SKM-1 (cell line): Measurements from ENCODE around the gene GNAO1.

Source experiments
- DNase-seq: peaks from one replicate; lab custom pipeline; 2025; ENCODE audit not compliant: unreplicated experiment; lab: John Stamatoyannopoulos, UW

GNAO1 gene

DNA sequence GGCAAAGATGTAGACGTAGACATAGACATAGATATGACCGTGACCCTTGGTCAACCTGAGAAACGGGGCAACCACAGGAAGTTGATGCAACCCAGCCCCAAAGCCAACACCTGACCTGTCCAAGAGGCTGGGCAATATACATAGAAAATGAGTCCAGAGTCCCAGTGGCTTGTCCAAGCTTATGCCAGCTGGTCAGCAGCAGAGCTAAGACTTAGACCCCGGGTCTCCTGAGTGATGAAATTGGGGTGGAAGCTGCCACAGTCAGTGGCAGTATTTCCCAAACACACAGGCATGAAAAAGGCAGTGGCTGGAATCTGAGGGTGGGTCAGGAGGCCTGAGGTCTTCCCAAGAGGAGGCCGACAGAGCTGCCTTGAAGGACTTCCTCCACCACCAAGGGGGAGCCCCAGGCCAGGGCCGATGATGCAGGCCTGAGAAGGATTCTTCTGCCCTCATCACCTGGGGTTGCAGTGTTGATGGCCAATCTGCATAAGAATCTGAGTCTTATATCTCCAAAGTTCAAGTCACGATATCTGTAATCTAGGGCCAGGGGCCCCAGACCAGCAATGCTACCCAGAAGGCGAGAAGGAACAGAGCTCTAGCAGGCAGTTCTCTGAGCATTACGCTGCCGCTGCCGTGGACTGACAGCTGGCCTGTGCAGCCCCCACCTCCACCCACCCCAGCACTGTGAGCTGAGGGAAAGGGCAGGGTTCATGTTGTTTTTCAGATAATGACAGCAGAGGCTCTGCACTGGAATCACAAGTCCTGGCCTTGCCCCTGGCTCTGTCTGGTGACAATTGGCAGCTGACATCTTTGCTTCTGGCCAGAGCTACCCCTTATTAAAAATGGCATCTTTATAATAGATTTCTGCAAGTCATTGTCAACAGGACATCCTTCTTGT, 72.7 kb downstream of the GNAO1 start:
- DNase-seq = no peak

GRCh38 chr16:56264609-56264972, 73.3 kb downstream of the GNAO1 start:
- no peak for DNase-seq

GRCh38 chr16:56265184-56265583, 73.9 kb downstream of the GNAO1 start:
- no peak for DNase-seq

DNA sequence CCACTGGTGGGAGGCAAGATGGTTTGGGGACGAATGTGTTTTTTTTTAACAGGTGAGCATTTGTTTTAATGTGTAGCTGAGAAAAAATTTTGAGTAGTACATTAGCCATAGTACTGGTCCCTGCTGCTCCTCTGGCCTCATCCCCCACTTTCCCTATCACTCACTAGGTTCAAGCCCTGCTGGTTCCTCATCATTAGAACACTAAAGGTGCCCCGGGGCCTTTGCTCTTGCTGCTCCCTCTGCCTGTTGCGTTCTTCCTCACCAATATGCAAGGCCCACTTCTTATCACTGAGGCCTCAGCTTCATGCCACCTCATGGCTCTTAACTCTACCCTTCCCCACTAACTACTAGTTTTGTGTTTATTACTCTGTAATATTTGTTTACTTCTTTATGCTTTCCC, 74.5 kb downstream of the GNAO1 start:
- DNase-seq = no peak

DNA sequence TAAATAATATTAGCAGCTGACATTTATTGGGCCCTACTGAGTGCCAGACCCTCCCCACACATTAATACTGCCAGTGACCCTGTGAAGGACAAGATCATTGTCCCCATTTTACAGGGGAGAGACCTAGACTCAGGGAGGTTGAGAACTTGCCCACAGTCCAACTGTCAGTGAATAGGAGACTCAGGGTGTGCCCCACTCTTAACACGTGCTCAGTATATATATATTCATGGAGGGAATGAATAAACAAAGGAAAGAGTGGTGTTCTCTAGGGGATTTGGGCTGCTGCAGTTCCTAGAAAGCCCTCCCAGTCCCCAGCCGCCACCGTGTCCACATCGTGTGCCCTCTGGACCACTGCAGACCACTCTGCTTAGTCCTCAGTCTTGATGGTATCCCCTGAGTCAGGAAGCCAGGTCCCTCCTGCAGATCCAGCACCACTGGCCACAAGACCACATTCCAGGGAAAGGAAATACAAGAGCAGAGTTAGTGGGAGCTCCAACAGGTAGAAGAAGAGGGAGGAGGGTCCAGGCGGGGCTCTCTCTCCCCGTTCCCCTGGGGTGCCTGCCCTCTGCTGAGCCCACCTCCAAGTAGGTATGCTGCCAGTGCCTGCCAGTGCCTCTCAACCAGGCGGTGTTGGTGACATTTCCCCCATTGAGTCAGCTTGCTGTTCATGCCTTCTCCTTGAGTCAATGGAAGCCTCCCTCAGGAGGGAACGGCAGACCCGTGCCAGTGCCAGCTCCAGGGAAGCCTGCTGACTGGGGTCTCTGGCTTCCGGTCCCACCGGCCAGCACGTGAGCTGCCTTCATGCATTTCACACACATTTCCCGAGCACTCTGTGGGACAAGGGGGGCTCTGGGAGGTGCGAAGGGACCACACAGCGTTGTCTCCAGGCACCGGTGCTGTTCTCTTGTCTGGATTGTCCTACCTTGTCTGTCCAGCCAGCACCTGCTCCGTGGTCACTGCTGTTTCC, 75.6 kb downstream of the GNAO1 start:
- DNase-seq = no peak

DNA sequence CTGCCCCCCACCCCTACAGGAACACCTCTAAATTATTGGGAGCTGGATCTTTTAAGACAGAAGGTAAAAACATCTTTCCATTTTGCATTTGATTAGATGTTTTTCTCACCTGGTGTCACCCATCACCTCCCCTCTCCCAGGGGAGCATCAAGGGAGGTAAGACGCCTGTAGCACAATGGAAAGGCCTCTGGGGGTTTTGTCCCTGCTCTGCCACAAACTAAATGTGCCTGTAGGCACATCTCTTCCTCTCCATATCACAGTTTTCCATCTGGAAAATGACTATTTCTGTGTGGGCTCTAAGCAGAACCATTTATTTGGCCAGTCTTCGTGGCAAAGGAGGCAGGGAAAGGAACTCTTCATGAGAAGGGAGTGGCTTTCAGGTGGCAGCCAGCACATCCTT, 76.6 kb downstream of the GNAO1 start:
- no peak for DNase-seq

DNA sequence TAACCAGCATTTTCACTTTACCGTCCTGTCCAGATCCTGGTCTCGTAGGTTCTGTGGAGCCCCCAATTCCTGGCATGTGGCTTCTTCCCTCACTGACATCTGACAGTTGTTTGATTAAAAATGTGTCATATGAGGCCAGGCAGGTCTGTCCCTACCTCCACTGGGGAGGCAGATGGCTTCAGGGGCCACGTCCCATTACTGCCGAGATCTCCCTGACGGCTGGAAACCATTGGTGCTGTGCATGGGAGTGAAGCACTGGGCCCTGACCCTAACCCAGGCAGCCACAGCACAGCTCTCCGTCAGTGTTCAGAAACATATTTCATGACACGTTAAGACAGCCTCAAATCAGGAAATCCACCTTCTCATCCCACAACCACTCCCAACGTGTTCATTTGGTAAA, 77.5 kb downstream of the GNAO1 start:
- DNase-seq = no peak

- no peak for DNase-seq
These were observed 78.0 kb downstream of the GNAO1 start for GRCh38 chr16:56269281-56269680.

DNA sequence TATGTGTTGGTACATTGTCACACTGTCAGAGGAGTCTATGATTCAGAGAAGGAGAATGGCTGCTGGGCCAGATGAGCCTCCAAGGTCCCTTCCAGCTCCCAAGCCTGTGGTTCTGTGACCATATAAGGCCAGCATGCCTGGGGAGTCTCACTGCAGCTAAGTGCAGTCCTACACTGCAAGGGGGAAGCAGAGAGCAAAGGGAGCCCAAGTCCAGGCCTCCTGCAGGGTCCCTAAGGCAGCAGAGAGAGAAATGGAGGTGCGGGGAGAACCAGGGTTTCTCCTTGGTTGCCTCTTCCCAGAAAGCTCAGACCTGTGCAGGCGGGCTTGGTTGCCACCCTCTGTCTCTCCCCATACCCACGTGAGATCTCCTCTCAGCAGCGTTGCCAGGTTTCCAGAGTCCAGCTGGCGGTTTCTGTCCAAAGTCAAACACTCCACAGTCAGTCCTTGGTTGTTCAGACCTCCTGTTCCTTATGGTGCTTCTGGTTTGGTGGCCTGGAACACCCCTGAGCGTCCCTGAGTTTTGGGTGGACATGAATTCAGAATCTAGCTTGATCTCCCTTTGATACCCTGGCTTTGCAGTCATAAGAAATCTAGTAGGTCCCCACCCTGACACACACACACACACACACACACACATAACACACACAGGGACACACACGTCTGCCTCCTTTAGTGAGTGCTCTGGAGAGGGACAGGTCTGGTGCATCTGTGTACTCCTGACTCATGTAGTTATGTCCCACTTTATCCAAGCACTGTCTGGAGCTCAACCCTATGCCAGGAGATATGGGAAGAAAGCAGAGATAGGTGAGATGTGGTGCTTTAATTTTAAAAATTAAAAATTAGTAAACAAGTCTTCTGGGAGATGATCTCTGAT, 78.8 kb downstream of the GNAO1 start:
- no peak for DNase-seq

DNA sequence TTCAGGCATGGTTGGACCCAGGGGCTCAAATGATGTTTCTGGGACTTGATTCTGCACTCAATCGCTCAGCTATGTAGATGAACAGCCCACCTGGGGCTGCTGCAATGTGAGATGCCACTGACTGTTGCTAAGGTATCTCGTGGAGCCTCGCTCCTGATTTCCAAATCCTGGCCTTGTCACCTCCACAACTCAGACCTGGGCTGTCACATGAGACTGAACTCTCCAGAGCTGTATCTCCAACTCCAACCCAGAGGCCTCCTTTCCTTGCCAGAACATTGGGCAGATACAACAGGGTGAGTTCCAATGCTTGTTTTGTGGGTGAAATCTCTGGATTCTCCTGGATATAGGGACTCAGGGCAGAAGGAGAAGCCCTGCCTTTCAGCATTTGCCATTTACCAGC, 79.5 kb downstream of the GNAO1 start:
- no peak for DNase-seq

GRCh38 chr16:56272583-56272894, 81.2 kb downstream of the GNAO1 start:
- no peak for DNase-seq

GRCh38 chr16:56273615-56274014, 82.3 kb downstream of the GNAO1 start:
- no peak for DNase-seq

DNA sequence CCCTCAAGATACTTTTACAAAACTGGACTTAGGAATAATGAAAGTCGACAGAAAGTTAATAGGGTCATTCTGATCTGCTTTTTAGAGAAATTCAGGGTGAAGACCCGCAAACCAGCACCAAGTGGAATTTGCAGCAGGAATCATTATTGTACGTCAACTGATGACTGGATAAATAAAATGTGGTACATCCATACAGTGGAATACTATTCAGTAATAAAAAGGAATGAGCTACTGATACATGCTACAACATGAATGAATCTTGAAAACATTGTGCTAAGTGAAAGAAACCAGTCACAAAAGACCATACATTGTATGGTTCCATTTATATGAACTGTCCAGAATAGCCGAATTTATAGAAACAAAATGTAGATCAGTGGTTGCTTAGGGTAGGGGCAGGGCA, 83.1 kb downstream of the GNAO1 start:
- DNase-seq = no peak

GRCh38 chr16:56275076-56275475, 83.8 kb downstream of the GNAO1 start:
- no peak for DNase-seq

DNA sequence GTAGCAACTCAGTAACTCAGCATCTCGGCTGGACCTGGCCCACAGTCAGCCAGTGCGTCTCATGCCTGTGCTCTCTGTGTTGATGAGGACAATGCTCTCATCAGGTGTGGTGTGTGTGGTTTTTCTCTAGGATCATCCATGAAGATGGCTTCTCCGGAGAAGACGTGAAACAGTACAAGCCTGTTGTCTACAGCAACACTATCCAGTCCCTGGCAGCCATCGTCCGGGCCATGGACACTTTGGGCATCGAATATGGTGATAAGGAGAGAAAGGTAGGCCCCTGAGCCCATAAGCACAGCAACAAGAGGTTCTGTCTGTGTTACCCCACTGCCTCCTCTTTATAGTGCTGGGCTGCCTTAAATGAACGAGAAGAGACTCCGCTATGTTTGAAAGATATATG, 84.5 kb downstream of the GNAO1 start:
- DNase-seq = no peak

GRCh38 chr16:56277075-56277474, 85.8 kb downstream of the GNAO1 start:
- no peak for DNase-seq

DNA sequence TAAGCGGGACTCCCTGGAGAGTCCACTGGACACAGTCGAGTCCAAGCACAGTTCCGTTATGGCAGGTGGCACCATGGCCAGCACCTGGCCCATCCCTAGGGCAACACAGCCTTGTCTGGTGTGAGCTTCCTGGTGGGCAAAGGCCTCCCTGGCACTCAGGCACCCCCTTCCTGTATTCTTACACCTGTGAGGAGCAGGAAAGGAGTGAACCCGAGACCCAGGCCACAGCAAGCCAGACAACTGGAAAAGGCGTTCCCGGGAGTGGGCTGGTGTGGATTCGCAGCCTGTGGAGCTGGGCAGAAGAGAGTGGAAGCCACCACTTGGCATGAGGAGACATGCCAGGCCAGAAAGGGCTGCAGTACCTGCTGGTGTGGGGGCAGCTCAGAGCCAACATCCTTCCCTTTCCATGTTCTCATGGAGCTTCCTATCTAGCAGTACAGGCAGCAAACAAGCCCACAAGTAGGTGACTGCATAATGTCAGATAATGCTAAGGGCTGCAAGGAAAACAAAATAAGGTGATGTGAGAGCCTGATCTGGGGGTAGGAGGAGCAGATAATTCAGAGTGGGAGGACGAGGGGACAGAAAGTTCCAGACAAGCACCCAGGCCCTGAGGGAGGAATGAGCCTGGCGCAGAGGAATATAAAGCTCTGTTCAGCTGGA, 87.0 kb downstream of the GNAO1 start:
- no peak for DNase-seq

GRCh38 chr16:56279132-56279531, 87.8 kb downstream of the GNAO1 start:
- DNase-seq = no peak

DNA sequence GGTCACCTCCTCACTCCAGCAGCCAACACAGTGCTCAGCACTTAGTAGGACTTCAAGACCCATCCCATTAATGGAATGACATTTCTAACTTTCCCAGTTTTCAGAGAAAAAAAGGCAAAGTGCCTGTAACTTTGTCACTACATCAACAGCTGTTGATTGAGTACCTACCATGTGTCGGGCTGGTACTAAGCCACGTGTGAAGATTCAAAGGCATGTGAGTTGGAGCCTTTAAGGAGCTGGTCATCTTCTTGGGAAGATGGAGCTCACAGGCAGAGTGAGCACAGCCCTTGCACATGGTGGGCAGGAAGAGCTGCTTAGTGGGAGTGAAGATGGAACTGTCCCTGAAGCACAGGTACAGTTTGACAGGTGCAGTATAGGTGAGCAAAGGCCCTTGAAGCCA, 88.6 kb downstream of the GNAO1 start:
- DNase-seq = no peak

- no peak for DNase-seq
These were observed 90.0 kb downstream of the GNAO1 start for GRCh38 chr16:56281249-56281805.
